LNCaP clone FGC (cell line): ENCODE data around the gene RSBN1.

ENCODE experiments used
- DNase-seq: peaks from one replicate; pipeline ENCODE4 v3.0.0-alpha.2; 2011; ENCODE audit warnings: low read depth
- H3K4me3 ChIP-seq: 2 replicates; pipeline ENCODE4 v1.5.1; 2011; ENCODE audit warnings: mild to moderate bottlenecking, low read depth, low read length, control low read depth
- CTCF ChIP-seq: IDR thresholded peaks from 2 replicates; pipeline ENCODE4 v1.5.1; 2012; ENCODE audit warnings: mild to moderate bottlenecking; ENCODE audit not compliant: control insufficient read depth, insufficient read depth; ENCODE audit errors: extremely low read depth

The RSBN1 gene

GRCh38 chr1:113769601-113769970 is 42.7 kb downstream of the RSBN1 start:
- no peak overlapping the region for H3K4me3 ChIP-seq
- DNase-seq: no peak
- no peak for TF ChIP-seq CTCF

GRCh38 chr1:113768916-113769600 is 43.2 kb downstream of the RSBN1 start:
- TF ChIP-seq CTCF: no peak
- DNase-seq: no peak
- H3K4me3 ChIP-seq: no peak overlapping the region

GRCh38 chr1:113765306-113766230 is 46.7 kb downstream of the RSBN1 start:
- no peak for TF ChIP-seq CTCF
- DNase-seq: no peak
- H3K4me3 ChIP-seq: no peak overlapping the region

- no peak for TF ChIP-seq CTCF
- no peak overlapping the region for H3K4me3 ChIP-seq
- no peak for DNase-seq
Observed at GRCh38 chr1:113763661-113764060, 48.6 kb downstream of the RSBN1 start.

GRCh38 chr1:113761937-113762336 is 50.3 kb downstream of the RSBN1 start:
- H3K4me3 ChIP-seq: no peak overlapping the region
- peak; percentile 35 for DNase-seq
- TF ChIP-seq CTCF: no peak

GRCh38 chr1:113760102-113761080 is 51.9 kb downstream of the RSBN1 start:
- no peak overlapping the region for H3K4me3 ChIP-seq
- no peak for DNase-seq

More at GRCh38 chr1:113760102-113761080, 51.9 kb downstream of the RSBN1 start:
- no peak for TF ChIP-seq CTCF
